Mucosa of rectum (tissue), 2 donors: ENCODE data around the gene RGS9.

ENCODE experiments used
- H3K27ac ChIP-seq, 2 donors: one replicate each; pipeline ENCODE4 v1.7.0; 2013; ENCODE audit warnings: inconsistent platforms in 2 of 2, low read depth in 2 of 2, low read length in 2 of 2
- H3K27me3 ChIP-seq, 2 donors: one replicate each; pipeline ENCODE4 v1.7.0; 2013; ENCODE audit warnings: low read length in 2 of 2; ENCODE audit not compliant: control insufficient read depth in 2 of 2, insufficient read depth in 2 of 2
- H3K36me3 ChIP-seq, 2 donors: one replicate each; pipeline ENCODE4 v1.7.0; 2013; ENCODE audit warnings: low read length in 2 of 2; ENCODE audit not compliant: control insufficient read depth in 2 of 2, insufficient read depth in 2 of 2
- H3K4me1 ChIP-seq, 2 donors: one replicate each; pipeline ENCODE4 v1.7.0; 2013; ENCODE audit warnings: low read length in 2 of 2, mild to moderate bottlenecking in 1 of 2; ENCODE audit not compliant: control insufficient read depth in 2 of 2, insufficient read depth in 2 of 2
- H3K4me3 ChIP-seq, 2 donors: one replicate each; pipeline ENCODE4 v1.7.0; 2013; ENCODE audit warnings: low read length in 2 of 2
- H3K9ac ChIP-seq, 2 donors: one replicate each; pipeline ENCODE4 v1.7.0; 2013; ENCODE audit warnings: low read length in 2 of 2, low read depth in 1 of 2, mild to moderate bottlenecking in 1 of 2
- H3K9me3 ChIP-seq, 2 donors: one replicate each; pipeline ENCODE4 v1.7.0; 2013; ENCODE audit warnings: low read length in 2 of 2; ENCODE audit not compliant: control insufficient read depth in 2 of 2
- donor health status: healthy.
- donor health status: Normal muscosa, but diverticular disease.

Gene RGS9

DNA sequence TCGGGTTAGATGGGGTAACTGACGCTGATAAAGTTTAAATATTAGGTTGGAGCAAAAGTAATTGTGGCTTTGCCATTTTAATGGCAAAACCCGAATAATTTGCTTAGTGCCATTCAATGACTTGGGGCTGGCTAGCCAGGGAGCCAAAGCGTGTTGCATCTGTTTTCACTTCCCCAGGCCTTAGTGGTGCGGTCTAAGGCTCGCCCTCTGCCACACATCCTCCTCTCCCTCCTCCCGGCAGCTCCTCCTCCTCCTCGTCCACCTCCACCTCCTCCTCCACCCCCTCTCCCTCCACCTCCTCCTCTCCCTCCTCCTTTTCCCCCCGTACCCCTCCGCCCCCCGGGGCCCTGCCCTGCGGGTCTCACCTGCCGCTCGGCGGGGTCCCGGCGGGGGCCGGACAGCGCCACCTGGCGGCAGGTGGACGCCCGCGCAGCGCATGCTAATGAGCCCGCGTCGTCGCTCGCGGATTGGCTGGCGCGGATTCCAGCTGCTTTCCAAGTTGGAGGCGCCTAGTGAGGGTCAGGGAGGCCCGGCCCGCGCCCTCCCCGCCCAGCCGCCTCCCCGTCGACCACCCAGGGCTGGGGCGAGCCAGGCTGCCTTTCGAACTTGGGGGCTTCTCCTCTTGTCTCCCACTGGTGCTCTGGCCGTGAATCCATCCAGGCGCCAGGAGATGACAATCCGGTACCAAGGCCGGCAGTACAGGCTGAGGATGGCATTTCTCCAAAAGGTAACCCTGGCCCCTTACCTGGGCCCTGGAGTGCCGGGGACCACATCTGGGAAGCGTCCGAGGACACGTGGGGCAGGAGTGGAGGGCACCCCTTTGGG is 36.6 kb upstream of the RGS9 start:
- Histone ChIP-seq H3K36me3 (no peaks in the 10 kb centered on the region), H3K27ac (peak overlapping the region; percentile 66 to 91), H3K4me3 (peak overlapping the region; percentile 66 to 74), H3K4me1 (peaks cover 15 to 18% of the 10 kb centered on the region in 2 donors), H3K9ac (peak overlapping the region; percentile 65 to 71), H3K27me3 (no peaks in the 10 kb centered on the region), H3K9me3 (no peaks in the 10 kb centered on the region)

DNA sequence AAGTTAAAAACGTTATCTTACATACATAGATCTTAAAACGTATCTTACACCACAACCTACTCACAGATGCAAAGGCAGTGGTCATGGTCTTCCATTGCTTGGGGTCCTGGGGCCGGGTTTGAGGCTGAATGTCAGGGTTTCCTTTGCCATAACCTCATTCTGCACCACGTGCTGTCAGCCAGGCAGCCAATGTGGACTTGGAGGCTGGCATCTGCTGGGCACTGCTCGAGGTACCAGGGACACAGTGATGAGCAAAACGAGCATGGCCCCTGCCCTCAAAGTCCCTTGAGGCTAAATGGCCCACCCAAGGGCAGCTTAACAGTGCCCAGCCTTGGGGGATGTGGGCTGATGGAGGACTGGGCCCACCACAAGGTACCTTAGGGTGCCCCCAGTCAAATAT is 35.8 kb upstream of the RGS9 start:
- H3K4me1 ChIP-seq = peaks cover 15 to 18% of the 10 kb centered on the region in 2 donors
- no peak overlapping the region for H3K27ac ChIP-seq
- peak overlapping the region; percentile 57 to 65 for H3K9ac ChIP-seq
- peak overlapping the region; percentile 66 to 74 for H3K4me3 ChIP-seq
- H3K36me3 ChIP-seq = no peaks in the 10 kb centered on the region
- H3K27me3 ChIP-seq = no peaks in the 10 kb centered on the region
- H3K9me3 ChIP-seq = no peaks in the 10 kb centered on the region

DNA sequence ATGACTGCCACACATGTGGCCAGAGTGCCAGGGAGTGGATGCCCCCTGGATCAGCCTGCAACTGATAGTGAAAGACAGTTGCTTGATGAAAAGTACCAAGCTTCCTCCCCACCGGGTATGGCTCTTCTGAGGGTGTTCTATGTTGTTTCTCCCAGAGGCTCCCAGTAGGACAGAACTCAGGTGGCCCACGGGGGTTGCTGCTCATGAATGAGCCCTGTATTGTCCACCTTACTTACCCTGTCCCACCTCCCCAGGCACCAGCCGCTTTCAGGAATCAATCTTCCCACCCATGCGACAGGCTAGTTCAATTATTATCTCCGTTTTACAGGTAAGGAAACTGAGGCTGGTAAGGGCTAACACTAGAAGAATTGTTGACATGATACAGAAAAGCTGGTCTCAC is 34.9 kb upstream of the RGS9 start:
- Histone ChIP-seq H3K36me3 (no peaks in the 10 kb centered on the region), H3K9ac (no peak overlapping the region), H3K27me3 (no peaks in the 10 kb centered on the region), H3K4me3 (no peak overlapping the region), H3K27ac (no peak overlapping the region), H3K4me1 (peaks cover 18 to 20% of the 10 kb centered on the region in 2 donors), H3K9me3 (no peaks in the 10 kb centered on the region)

DNA sequence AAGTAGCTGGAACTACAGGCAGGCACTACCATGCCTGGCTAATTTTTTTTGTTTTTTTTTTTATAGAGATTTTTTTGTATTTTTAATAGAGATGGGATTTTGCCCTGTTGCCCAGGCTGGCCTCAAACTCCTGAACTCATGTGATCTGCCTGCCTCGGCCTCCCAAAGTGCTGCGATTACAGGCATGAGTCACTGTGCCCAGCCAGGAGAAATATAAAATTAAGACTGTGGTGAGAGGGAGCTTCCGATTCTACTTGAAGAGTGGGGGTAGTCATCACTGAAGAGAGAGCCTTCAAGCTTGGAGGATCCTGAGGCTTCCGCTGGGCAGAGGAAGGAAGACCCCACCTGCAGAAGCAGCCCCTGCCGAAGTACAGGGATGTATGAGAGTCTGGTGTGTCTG is 34.4 kb upstream of the RGS9 start:
- Histone ChIP-seq H3K4me3 (no peak overlapping the region), H3K36me3 (no peaks in the 10 kb centered on the region), H3K27ac (no peak overlapping the region), H3K9ac (no peak overlapping the region), H3K27me3 (no peaks in the 10 kb centered on the region), H3K9me3 (no peaks in the 10 kb centered on the region), H3K4me1 (peaks cover 18 to 20% of the 10 kb centered on the region in 2 donors)

DNA sequence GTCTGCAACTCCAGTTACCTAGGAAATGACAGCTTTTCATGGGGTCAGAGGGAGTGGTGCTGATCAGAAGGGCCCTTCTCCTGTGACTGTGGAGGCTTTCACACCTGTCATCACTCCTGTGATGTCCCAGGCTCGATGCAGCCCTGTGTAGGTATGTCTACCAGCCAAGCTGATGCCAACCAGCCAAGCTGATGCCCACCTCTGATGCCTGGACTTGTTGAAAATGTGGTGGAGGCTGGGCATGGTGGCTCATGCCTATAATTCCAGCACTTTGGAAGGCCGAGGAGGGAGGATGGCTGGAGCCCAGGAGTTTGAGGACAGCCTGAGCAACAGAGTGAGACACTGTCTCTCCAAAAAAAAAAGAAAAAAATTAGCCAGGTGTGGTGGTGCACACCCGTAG is 33.7 kb upstream of the RGS9 start:
- no peak overlapping the region for H3K4me3 ChIP-seq
- no peaks in the 10 kb centered on the region for H3K27me3 ChIP-seq
- no peaks in the 10 kb centered on the region for H3K9me3 ChIP-seq
- peaks cover 18 to 20% of the 10 kb centered on the region in 2 donors for H3K4me1 ChIP-seq
- no peak overlapping the region for H3K27ac ChIP-seq
- no peaks in the 10 kb centered on the region for H3K36me3 ChIP-seq
- no peak overlapping the region for H3K9ac ChIP-seq

DNA sequence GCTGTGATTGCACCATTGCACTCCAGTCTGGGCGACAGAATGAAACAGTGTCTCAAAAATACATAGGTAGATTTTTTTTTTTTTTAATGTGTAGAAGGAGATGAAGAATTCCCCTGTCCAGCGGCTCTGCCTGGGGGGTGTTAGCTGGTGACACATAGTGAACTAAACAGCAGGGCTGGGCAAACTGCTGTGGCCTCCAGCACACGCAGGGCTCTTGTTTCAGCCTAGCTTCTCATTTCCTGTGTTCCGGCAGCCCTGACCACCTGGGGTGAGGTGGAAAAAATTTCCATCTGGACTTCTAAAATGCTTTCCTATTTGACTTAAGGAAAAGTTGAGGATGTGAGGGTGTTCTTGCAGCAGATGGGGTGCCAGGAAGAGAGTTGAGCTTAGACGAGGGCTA is 33.3 kb upstream of the RGS9 start:
- Histone ChIP-seq H3K27ac (no peak overlapping the region), H3K9me3 (no peaks in the 10 kb centered on the region), H3K4me1 (peaks cover 17 to 20% of the 10 kb centered on the region in 2 donors), H3K4me3 (no peak overlapping the region), H3K27me3 (no peaks in the 10 kb centered on the region), H3K36me3 (no peaks in the 10 kb centered on the region), H3K9ac (no peak overlapping the region)

DNA sequence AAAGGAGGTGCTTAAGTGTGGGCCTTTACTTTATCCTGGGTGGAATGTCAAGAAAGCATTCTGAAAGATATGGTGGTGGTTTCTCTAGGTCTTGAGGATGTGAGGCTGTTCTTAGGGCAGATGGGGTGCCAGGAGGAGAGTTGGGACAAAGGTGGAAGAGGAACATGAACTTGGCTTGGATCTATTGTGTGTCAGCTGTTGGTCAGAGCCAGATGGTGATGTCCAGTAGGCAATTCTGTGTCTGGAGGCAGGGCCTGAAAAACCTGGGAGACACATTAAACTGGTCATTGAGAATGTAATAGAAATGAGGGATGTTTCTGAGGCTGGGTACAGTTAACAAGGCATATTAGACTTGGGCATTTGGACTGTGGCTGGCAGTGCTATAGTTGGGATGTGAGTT is 32.6 kb upstream of the RGS9 start:
- Histone ChIP-seq H3K4me1 (peaks cover 13 to 20% of the 10 kb centered on the region in 2 donors), H3K36me3 (no peaks in the 10 kb centered on the region), H3K27me3 (no peaks in the 10 kb centered on the region), H3K9ac (no peak overlapping the region), H3K9me3 (no peaks in the 10 kb centered on the region), H3K4me3 (no peak overlapping the region), H3K27ac (no peak overlapping the region)

DNA sequence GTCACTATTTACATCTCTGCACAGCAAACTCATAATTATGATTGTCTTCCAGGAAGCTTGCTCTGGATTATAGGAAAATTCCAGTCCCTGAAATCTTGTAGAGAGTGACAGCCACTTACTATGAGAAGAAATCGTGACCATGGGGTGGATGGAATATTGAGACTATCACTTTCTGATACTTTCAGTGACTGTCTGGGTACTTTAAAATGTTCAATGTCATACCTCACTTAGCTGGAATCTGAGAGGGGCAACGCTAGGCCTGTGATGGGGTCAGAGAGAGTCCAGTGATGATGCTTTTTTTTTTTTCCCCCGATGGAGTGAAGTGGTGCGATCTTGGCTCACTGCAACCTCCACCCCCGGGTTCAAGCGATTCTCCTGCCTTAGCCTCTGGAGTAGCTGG is 32.2 kb upstream of the RGS9 start:
- H3K27me3 ChIP-seq = no peaks in the 10 kb centered on the region
- H3K4me1 ChIP-seq = peaks cover 10 to 17% of the 10 kb centered on the region in 2 donors
- no peak overlapping the region for H3K4me3 ChIP-seq
- H3K9ac ChIP-seq = no peak overlapping the region
- H3K27ac ChIP-seq = no peak overlapping the region
- H3K9me3 ChIP-seq = no peaks in the 10 kb centered on the region
- H3K36me3 ChIP-seq = no peaks in the 10 kb centered on the region

DNA sequence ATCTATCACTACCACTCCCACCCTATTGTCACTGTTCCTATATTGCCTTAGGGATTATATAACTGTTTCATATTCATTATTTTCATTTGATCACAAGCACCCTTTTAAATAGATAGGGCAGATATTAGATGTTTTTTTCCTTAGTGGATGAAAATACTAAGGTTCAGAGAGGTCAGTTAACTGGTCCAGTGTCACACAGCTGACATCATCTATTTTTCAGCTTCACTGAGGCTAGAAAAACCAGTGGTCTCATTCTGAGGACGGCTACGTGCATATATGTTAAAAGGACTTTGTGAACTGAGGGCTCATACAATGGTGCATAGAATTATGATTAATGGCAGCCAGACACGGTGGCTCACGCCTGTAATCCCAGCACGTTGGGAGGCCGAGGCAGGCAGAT is 29.0 kb upstream of the RGS9 start:
- Histone ChIP-seq H3K27me3 (no peaks in the 10 kb centered on the region), H3K9ac (no peak overlapping the region), H3K36me3 (no peaks in the 10 kb centered on the region), H3K4me3 (no peak overlapping the region), H3K4me1 (peaks cover 0 to 5% of the 10 kb centered on the region in 2 donors), H3K27ac (no peak overlapping the region), H3K9me3 (no peaks in the 10 kb centered on the region)

DNA sequence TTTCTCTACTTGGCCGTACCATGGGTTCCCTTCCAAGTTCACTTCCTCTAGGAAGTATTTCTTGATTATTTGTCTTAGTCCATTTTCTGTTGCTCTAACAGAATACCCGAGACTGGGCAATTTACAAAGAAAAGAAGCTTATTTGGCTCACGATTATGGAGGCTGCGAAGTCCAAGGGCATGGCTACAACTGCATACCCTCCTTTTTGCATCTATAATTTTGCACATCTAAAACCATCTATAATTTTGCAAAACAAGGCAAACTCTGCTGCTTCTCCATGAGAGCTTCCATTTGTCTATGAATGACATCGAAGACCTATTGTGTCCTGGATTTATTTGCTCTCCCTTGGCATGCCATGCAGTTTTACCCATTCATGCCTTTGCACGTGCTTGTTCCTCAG is 27.6 kb upstream of the RGS9 start:
- Histone ChIP-seq H3K27ac (no peak overlapping the region), H3K36me3 (no peaks in the 10 kb centered on the region), H3K4me3 (no peak overlapping the region), H3K9ac (no peak overlapping the region), H3K4me1 (peaks cover 0 to 5% of the 10 kb centered on the region in 2 donors), H3K9me3 (no peaks in the 10 kb centered on the region), H3K27me3 (no peaks in the 10 kb centered on the region)
